ENCODE results near the gene DISP3. TPM values are rescaled to one million over a fixed set of nuclear protein-coding genes. Genes with fewer than 3 reads are reported as not detected.

DISP3 gene
- total and polyA plus RNA-seq, 2 of the 4 experiments (the other 2 are of a cell fraction) = 0.05 TPM; not detected in 1

GRCh38 chr1:11471473-11471872, 7.5 kb upstream of the DISP3 start:
- Histone ChIP-seq H2BK120ac (ENCODE audit: low read depth, low read length) (no peak overlapping the region), H2AK9ac (replicated peaks; ENCODE audit: low read depth, low read length, poor library complexity) (no peak overlapping the region), H2BK5ac (ENCODE audit: low read depth, low read length, poor library complexity, severe bottlenecking) (no peak overlapping the region), H3K14ac (replicated peaks; ENCODE audit: low read depth, low read length) (no peak overlapping the region), H4K5ac (ENCODE audit: low read depth, low read length) (no peak overlapping the region), H2BK15ac (ENCODE audit: low read depth, low read length) (no peak overlapping the region), H3K23ac (ENCODE audit: low read depth, low read length) (no peak overlapping the region), H4K8ac (ENCODE audit: low read depth in 2 of 2, low read length in 2 of 2) (no peak overlapping the region), H3K18ac (ENCODE audit: low read depth, low read length) (no peak overlapping the region), H3K4ac (ENCODE audit: low read depth, low read length) (no peak overlapping the region), H4K91ac (ENCODE audit: insufficient read depth, low read depth, low read length) (no peak overlapping the region), H4K20me1 (ENCODE audit: insufficient read depth, low read length) (no peaks in the 10 kb centered on the region), H2BK20ac (ENCODE audit: low read depth, low read length) (no peak overlapping the region), H3K9ac (ENCODE audit: low read depth, low read length) (no peak overlapping the region), H3K79me1 (ENCODE audit: low read depth in 1 of 2, low read length in 2 of 2) (no peaks in the 10 kb centered on the region), H3K36me3 (ENCODE audit: control insufficient read depth, insufficient read depth, low read length) (no peaks in the 10 kb centered on the region), H3K27ac (ENCODE audit: insufficient read depth, low read length) (no peak overlapping the region), H2AFZ (replicated peaks; ENCODE audit: low read length, poor library complexity) (no peak overlapping the region), H3K9me3 (ENCODE audit: control insufficient read depth, insufficient read depth, low read length) (no peaks in the 10 kb centered on the region), H3K56ac (ENCODE audit: extremely low read depth, insufficient read depth, low read length) (no peak overlapping the region), H3K4me1 (ENCODE audit: control insufficient read depth, insufficient read depth, low read length) (no peaks in the 10 kb centered on the region), H3K4me3 (ENCODE audit: insufficient read depth, low read depth, low read length) (no peak overlapping the region), H2AK5ac (ENCODE audit: low read depth, low read length) (no peak overlapping the region), H3K9me1 (ENCODE audit: insufficient read depth, low read length) (no peaks in the 10 kb centered on the region), H3K27me3 (ENCODE audit: control insufficient read depth, insufficient read depth, low read length) (no peaks in the 10 kb centered on the region), H3K4me2 (ENCODE audit: low read depth, low read length) (no peak overlapping the region)
- POLR2A ChIA-PET (ENCODE audit: unreplicated experiment) = no interaction called here
- CTCF ChIA-PET = no interaction called here
- DNase-seq = no peak
- dilution Hi-C loops (cut with HindIII; ENCODE audit: low sequenced_read_pairs, unreplicated experiment) = no loop called here
- in situ Hi-C loops (cut with MboI; ENCODE audit: low sequenced_read_pairs) = no loop called here
- WGBS, 2 experiments (ENCODE audit: extremely low coverage in 2 of 2, insufficient read length in 1 of 2) = no CpG with 5 or more reads among the region's 1 CpG
- TF ChIP-seq POLR2A (IDR thresholded peaks at IDR 0.05; ENCODE audit: low read depth, low read length) (no peak), CHD1 (IDR thresholded peaks at IDR 0.05; ENCODE audit: low read depth, low read length) (no peak), SMC3 (IDR thresholded peaks at IDR 0.05; ENCODE audit: low read depth, low read length) (no peak)
- BruUV-seq (replicated peaks) = no TSS peak
- intact Hi-C loops (cut with micrococcal nuclease) = loop anchor here (10.0 kb wide), 1 partner anchor 207 kb away; the partner anchor contains the start of gene MTOR
- no peak for ATAC-seq (ENCODE audit: low read depth)

Measured in IMR-90 (cell line).